ENCODE data around the gene CST7.

GRCh38 chr20:24951536-24952083 lies 2.5 kb downstream of the CST7 start:
- TF ChIP-seq CTCF (IDR thresholded peaks at IDR 0.05; ENCODE audit: low read length) (no peak), EZH2 (IDR thresholded peaks at IDR 0.05; ENCODE audit: borderline replicate concordance, low read length) (no peak)
